ENCODE results near the gene HOXA13.

The HOXA13 gene

DNA sequence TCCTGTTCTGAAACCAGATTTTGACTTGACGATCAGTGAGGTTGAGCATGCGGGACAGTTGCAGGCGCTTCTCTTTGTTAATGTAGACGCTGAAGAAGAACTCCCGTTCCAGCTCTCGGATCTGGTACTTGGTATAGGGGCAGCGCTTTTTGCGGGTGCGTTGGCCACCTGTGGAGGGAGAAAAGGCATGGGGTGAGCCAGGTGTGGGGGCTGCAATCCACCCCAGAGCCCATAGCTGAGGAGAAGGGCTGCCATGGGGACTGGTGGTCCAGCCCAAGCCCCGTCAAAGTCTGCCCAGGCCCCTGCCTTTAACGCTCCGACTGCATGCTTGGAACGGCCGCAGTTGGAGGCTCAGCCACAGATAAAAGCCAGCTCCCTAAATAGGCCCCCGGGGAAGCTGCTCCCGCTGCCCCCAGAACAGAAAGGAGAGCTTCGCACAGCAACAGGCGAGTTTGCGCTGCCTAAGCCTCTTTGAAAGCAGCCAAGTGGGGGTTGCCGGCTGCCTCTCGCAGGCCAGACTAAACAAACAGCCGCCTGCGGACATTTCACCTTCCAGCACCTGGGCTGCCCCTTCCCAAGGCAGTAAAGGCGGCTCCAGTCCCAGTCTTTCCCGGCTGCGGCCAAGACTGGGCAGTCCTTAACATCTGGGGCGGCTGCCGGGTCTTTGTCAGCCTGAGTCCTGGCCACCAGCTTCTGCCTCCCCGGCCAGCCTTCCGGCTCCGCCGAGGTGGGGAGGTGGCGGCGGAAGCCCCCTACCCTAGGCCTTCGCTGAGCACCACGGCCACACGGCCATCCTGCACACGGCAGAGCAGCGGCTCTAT lies 16.8 kb downstream of the HOXA13 start:
- DNase-seq, result peak in 1 of 3 donors; percentile 33
- CTCF ChIA-PET, result interaction anchor here (0.7 to 1.9 kb wide), 8 partner anchors 7 to 26 kb away, joined by 3 to 7 read pairs (median 3); partner anchors contain the start of gene HOXA7
- peaks cover 0 to 2% (median 0%) of the 10 kb centered on the region in 5 experiments for H3K9me3 ChIP-seq (ENCODE audit: control extremely low read depth in 1 of 5, control insufficient read depth in 4 of 5, insufficient read depth in 2 of 5, low read depth in 1 of 5, low read length in 4 of 5)

DNA sequence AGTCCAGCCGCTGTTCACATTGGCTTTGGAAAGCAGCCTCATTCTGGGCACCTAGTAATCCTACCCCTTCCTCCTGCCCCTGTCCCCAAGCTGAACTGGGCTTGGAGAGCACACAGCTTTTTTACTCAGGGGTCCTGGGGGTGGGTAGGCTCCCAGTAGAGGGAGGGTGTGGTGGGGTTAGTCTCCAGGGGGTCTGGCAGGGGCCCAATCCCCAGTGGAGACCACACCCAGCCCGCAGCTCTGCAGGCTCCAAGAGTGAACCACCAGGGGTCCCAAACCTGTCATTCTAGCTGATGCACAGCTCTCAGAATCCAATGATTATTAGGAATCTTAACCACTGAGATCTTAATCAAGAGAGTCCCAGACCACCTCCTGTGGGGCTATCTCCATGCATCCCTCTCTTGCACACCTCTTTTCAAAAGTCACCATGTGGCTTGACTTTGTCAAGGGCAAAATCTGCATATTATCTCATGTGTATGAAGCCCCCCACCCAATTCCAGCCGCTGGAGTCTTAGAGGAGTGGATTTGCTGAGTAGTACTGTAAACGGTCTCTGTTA lies 17.5 kb downstream of the HOXA13 start:
- whole genome bisulfite sequencing (ENCODE audit: insufficient coverage), result 64% methylated on average over 4 of the region's 4 CpGs
- POLR2A ChIA-PET, result interaction anchor here (0.9 to 1.2 kb wide), 2 partner anchors 14 to 326 kb away, joined by 3 to 4 read pairs; no protein-coding TSS in a partner anchor
- no peak for DNase-seq
- no peaks in the 10 kb centered on the region for H3K36me3 ChIP-seq (ENCODE audit: control insufficient read depth in 4 of 4, insufficient read depth in 4 of 4, low read length in 3 of 4)
- H3K4me3 ChIP-seq (ENCODE audit: control insufficient read depth in 1 of 7, extremely low read depth in 1 of 7, insufficient read depth in 4 of 7, low read depth in 2 of 7, low read length in 6 of 7), result no peak overlapping the region
- peaks cover 0 to 2% (median 0%) of the 10 kb centered on the region in 5 experiments for H3K9me3 ChIP-seq (ENCODE audit: control extremely low read depth in 1 of 5, control insufficient read depth in 4 of 5, insufficient read depth in 2 of 5, low read depth in 1 of 5, low read length in 4 of 5)
- CTCF ChIA-PET, result interaction anchor here (0.7 to 1.9 kb wide), 7 partner anchors 8 to 25 kb away, joined by 3 to 7 read pairs (median 3); partner anchors contain the start of gene HOXA7
- H3K4me1 ChIP-seq (ENCODE audit: control extremely low read depth in 1 of 4, control insufficient read depth in 4 of 4, insufficient read depth in 4 of 4, low read length in 3 of 4), result peaks cover 0 to 45% (median 37%) of the 10 kb centered on the region in 4 experiments
- H3K27ac ChIP-seq (ENCODE audit: insufficient read depth in 1 of 2, low read depth in 1 of 2, low read length in 2 of 2, poor library complexity in 1 of 2, severe bottlenecking in 2 of 2), result no peak overlapping the region
- H3K27me3 ChIP-seq (replicated peaks in 2 of 5; ENCODE audit: control insufficient read depth in 4 of 5, insufficient read depth in 5 of 5, low read length in 4 of 5), result peaks cover 15 to 86% (median 47%) of the 10 kb centered on the region in 5 experiments

More for the DNA sequence above, 16.8 kb downstream of the HOXA13 start:
- POLR2A ChIA-PET, result interaction anchor here (0.9 to 1.2 kb wide), 2 partner anchors 15 to 327 kb away, joined by 3 to 4 read pairs; no protein-coding TSS in a partner anchor
- Histone ChIP-seq H3K27me3 (replicated peaks in 2 of 5; ENCODE audit: control insufficient read depth in 4 of 5, insufficient read depth in 5 of 5, low read length in 4 of 5) (peaks cover 17 to 88% (median 53%) of the 10 kb centered on the region in 5 experiments), H3K36me3 (ENCODE audit: control insufficient read depth in 4 of 4, insufficient read depth in 4 of 4, low read length in 3 of 4) (no peaks in the 10 kb centered on the region), H3K4me3 (ENCODE audit: control insufficient read depth in 1 of 7, extremely low read depth in 1 of 7, insufficient read depth in 4 of 7, low read depth in 2 of 7, low read length in 6 of 7) (peak overlapping the region in 4 of 7 experiments; percentile 11 to 75 (median 67)), H3K4me1 (ENCODE audit: control extremely low read depth in 1 of 4, control insufficient read depth in 4 of 4, insufficient read depth in 4 of 4, low read length in 3 of 4) (peaks cover 0 to 52% (median 43%) of the 10 kb centered on the region in 4 experiments), H3K27ac (ENCODE audit: insufficient read depth in 1 of 2, low read depth in 1 of 2, low read length in 2 of 2, poor library complexity in 1 of 2, severe bottlenecking in 2 of 2) (no peak overlapping the region)
- 22% methylated on average over 22 of the region's 39 CpGs for WGBS (ENCODE audit: insufficient coverage)

DNA sequence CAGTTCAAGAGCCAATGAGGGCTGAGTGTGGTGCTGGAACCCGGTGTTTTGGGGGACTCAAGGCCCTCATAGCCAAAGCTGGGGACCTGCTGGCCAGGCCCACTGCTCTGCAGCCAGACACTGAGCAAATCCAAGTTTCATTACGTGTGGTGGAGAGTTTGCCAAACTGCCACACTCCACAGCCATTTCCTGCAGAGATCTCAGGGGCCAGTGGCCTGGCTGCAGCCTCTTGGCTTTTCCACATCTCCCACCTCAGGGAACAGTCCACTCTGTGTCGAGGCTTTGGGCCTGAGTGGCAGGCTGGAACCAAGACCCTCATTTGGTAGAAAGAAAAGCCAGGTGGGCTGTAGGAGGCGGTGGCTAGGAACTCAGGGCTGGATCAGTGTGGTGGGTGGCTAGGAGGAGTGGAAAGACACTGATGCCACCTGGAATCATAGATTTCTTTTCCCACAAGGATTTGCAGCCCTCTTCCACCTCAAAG lies 18.1 kb downstream of the HOXA13 start:
- peaks cover 0 to 42% (median 37%) of the 10 kb centered on the region in 4 experiments for H3K4me1 ChIP-seq (ENCODE audit: control extremely low read depth in 1 of 4, control insufficient read depth in 4 of 4, insufficient read depth in 4 of 4, low read length in 3 of 4)
- H3K36me3 ChIP-seq (ENCODE audit: control insufficient read depth in 4 of 4, insufficient read depth in 4 of 4, low read length in 3 of 4), result no peaks in the 10 kb centered on the region
- no peak for DNase-seq
- H3K4me3 ChIP-seq (ENCODE audit: control insufficient read depth in 1 of 7, extremely low read depth in 1 of 7, insufficient read depth in 4 of 7, low read depth in 2 of 7, low read length in 6 of 7), result no peak overlapping the region
- CTCF ChIA-PET, result interaction anchor here (0.7 to 1.9 kb wide), 4 partner anchors 9 to 25 kb away, joined by 3 to 7 read pairs (median 4); partner anchors contain the start of gene HOXA7
- H3K27me3 ChIP-seq (replicated peaks in 2 of 5; ENCODE audit: control insufficient read depth in 4 of 5, insufficient read depth in 5 of 5, low read length in 4 of 5), result peaks cover 10 to 81% (median 43%) of the 10 kb centered on the region in 5 experiments
- H3K9me3 ChIP-seq (ENCODE audit: control extremely low read depth in 1 of 5, control insufficient read depth in 4 of 5, insufficient read depth in 2 of 5, low read depth in 1 of 5, low read length in 4 of 5), result peaks cover 0 to 2% (median 0%) of the 10 kb centered on the region in 5 experiments
- H3K27ac ChIP-seq (ENCODE audit: insufficient read depth in 1 of 2, low read depth in 1 of 2, low read length in 2 of 2, poor library complexity in 1 of 2, severe bottlenecking in 2 of 2), result no peak overlapping the region
- 95% methylated on average over 4 of the region's 4 CpGs for WGBS (ENCODE audit: insufficient coverage)
- POLR2A ChIA-PET, result interaction anchor here (1.2 kb wide), 1 partner anchor 326 kb away, joined by 4 read pairs; no protein-coding TSS in a partner anchor

DNA sequence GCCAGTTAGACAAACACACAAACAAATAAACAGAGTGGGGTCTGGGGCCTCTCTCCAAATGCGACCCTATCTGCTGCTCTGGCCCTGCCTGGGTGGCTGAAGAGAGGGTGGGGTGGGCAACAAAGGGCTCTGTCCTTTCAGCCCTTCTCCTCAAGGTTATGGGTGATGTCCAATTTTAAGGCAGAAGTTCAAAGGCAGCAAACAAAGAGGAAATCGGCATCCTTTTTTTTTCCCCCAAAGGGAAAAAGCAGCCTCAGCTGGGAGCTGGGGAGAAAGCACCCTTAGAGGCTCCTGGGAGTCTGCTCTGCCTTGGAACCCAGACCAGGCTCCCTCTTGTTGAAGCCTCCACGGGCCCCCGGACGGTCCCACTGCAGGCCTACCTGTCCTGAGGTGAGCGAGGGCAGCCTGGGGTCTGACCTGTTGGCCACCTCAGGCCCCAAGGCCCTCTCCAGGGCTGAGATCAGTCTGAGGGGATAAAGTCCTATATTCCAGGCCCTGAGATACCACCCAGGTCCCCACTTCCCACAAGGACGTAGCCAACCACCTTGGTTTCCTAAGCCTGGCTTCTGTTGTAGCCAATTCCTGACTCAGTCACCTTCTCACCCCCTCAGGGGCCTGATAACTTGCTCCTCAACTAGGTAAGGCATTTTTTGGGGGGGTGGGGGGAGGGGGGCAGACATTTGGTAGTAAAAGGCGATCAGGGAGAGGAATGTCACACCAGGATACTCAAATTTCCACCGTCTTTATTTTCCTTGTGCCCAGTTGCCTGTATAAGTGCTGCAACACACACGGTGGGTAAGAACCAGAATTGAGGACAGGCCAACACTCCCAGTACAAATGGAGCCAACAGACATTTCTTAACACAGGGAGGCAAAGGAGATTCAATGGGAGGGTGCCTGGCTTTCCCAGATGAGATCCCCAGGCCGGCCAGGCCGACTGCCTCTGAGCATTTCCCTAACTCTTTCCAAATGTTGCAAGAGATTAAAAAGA lies 19.2 kb downstream of the HOXA13 start:
- peaks cover 0 to 2% (median 0%) of the 10 kb centered on the region in 5 experiments for H3K9me3 ChIP-seq (ENCODE audit: control extremely low read depth in 1 of 5, control insufficient read depth in 4 of 5, insufficient read depth in 2 of 5, low read depth in 1 of 5, low read length in 4 of 5)
- H3K36me3 ChIP-seq (ENCODE audit: control insufficient read depth in 4 of 4, insufficient read depth in 4 of 4, low read length in 3 of 4), result no peaks in the 10 kb centered on the region
- peaks cover 3 to 71% (median 34%) of the 10 kb centered on the region in 5 experiments for H3K27me3 ChIP-seq (replicated peaks in 2 of 5; ENCODE audit: control insufficient read depth in 4 of 5, insufficient read depth in 5 of 5, low read length in 4 of 5)
- ChIA-PET POLR2A (interaction anchor here (0.7 to 1.3 kb wide), 2 partner anchors 12 to 19 kb away, joined by 4 to 5 read pairs; no protein-coding TSS in a partner anchor), CTCF (interaction anchor here (0.8 to 11.1 kb wide), 13 partner anchors 8 to 1318 kb away, joined by 3 to 84 read pairs (median 4); no protein-coding TSS in a partner anchor)
- 94% methylated on average over 9 of the region's 12 CpGs for WGBS (ENCODE audit: insufficient coverage)
- DNase-seq, result no peak
- H3K4me1 ChIP-seq (ENCODE audit: control extremely low read depth in 1 of 4, control insufficient read depth in 4 of 4, insufficient read depth in 4 of 4, low read length in 3 of 4), result peaks cover 0 to 37% (median 33%) of the 10 kb centered on the region in 4 experiments
- H3K27ac ChIP-seq (ENCODE audit: insufficient read depth in 1 of 2, low read depth in 1 of 2, low read length in 2 of 2, poor library complexity in 1 of 2, severe bottlenecking in 2 of 2), result no peak overlapping the region
- no peak overlapping the region for H3K4me3 ChIP-seq (ENCODE audit: control insufficient read depth in 1 of 7, extremely low read depth in 1 of 7, insufficient read depth in 4 of 7, low read depth in 2 of 7, low read length in 6 of 7)

DNA sequence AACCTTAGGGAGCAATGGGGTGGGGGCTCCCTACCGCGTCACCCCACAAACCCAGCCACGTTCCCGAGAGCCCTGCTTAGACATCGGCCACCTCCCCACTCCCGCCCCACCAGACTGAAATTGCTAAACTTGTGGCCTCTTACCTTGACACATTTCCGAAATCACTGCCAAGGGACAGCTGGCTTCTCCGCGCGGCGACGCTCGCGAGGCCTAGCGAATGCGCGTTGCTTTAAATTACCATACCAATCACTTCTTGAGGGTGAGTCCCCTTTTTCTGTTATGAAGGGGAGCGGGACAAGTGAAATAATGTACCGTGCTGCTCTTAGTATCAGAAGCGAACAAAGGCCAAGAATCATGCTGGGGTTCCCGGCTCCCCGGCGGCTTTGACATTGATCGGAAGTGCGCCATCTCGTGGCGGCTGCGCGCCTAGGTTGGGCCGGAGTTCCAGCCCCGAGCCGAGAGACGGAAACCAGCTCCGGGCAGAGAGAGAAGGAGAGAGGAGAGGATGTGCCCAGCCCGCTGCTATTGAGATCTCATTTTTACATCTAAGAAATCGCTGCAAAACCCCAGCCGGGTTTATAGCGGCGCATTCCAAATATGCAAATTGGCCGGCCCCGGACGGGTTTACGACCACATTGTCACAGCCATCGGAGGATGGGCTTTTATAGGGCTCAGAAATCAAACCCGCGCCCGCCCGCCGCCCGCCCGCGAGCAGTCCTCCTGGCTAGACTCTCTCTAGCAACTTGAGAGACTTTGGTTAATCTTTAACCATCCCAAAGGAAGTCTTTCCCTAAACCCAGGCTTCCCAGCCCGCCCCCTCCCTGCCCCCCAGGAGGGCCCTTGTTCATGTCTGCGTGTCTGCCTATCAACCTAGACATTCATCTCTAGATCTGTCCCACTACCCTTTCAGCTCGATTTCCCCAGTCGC lies 20.1 kb downstream of the HOXA13 start:
- Histone ChIP-seq H3K4me3 (ENCODE audit: control insufficient read depth in 1 of 7, extremely low read depth in 1 of 7, insufficient read depth in 4 of 7, low read depth in 2 of 7, low read length in 6 of 7) (peak overlapping the region in 6 of 7 experiments; percentile 4 to 72 (median 44)), H3K4me1 (ENCODE audit: control extremely low read depth in 1 of 4, control insufficient read depth in 4 of 4, insufficient read depth in 4 of 4, low read length in 3 of 4) (peaks cover 0 to 31% (median 26%) of the 10 kb centered on the region in 4 experiments), H3K36me3 (ENCODE audit: control insufficient read depth in 4 of 4, insufficient read depth in 4 of 4, low read length in 3 of 4) (no peaks in the 10 kb centered on the region), H3K27me3 (replicated peaks in 2 of 5; ENCODE audit: control insufficient read depth in 4 of 5, insufficient read depth in 5 of 5, low read length in 4 of 5) (peaks cover 0 to 62% (median 25%) of the 10 kb centered on the region in 5 experiments), H3K27ac (ENCODE audit: insufficient read depth in 1 of 2, low read depth in 1 of 2, low read length in 2 of 2, poor library complexity in 1 of 2, severe bottlenecking in 2 of 2) (no peak overlapping the region), H3K9me3 (ENCODE audit: control extremely low read depth in 1 of 5, control insufficient read depth in 4 of 5, insufficient read depth in 2 of 5, low read depth in 1 of 5, low read length in 4 of 5) (peaks cover 0 to 2% (median 0%) of the 10 kb centered on the region in 5 experiments)
- DNase-seq, result peak; percentile 75 to 85 (median 81)
- POLR2A ChIA-PET, result interaction anchor here (0.7 to 1.3 kb wide), 2 partner anchors 11 to 18 kb away, joined by 4 to 5 read pairs; no protein-coding TSS in a partner anchor
- CTCF ChIA-PET, result interaction anchor here (1.0 to 11.1 kb wide), 15 partner anchors 9 to 1317 kb away, joined by 3 to 84 read pairs (median 5); partner anchors contain the start of gene HOXA9
- 21% methylated on average over 54 of the region's 56 CpGs for WGBS (ENCODE audit: insufficient coverage)

Measured in common myeloid progenitor, CD34-positive (primary cell).